NCI-H2171 treated with DMSO at 0.1 percent for 48 hours (cell line): ENCODE results near the gene ZNF670.
A peak's percentile ranks its signal among the peaks of the same experiment; 100 is the strongest.
"Not testable (repeated sequence)": the region's sequence is repeated elsewhere in the genome, so short reads cannot be mapped to it uniquely, and the experiment has no call there.

Experiments
- DNase-seq: peaks from one replicate; lab custom pipeline; 2025; lab: John Stamatoyannopoulos, UW

ZNF670 gene

GRCh38 chr1:247078258-247079140, at the start of gene ZNF670:
ZNF670 (minus strand) TSS chr1:247078811; CDS start chr1:247078596, 215 bp downstream.
- DNase-seq: peak; percentile 95

GRCh38 chr1:247127519-247128282, 49.1 kb upstream of the ZNF670 start:
- DNase-seq: not testable (repeated sequence)

GRCh38 chr1:247126601-247127000, 48.0 kb upstream of the ZNF670 start:
- not testable (repeated sequence) for DNase-seq

- DNase-seq: not testable (repeated sequence)
These were observed 47.6 kb upstream of the ZNF670 start for GRCh38 chr1:247126166-247126565.

GRCh38 chr1:247121382-247121781, 42.8 kb upstream of the ZNF670 start:
- DNase-seq: no peak

- not testable (repeated sequence) for DNase-seq
These were observed 41.7 kb upstream of the ZNF670 start for GRCh38 chr1:247120408-247120668.

- DNase-seq: no peak
These were observed 41.2 kb upstream of the ZNF670 start for GRCh38 chr1:247119600-247120407.

- DNase-seq: peak; percentile 27
These were observed 40.4 kb upstream of the ZNF670 start for GRCh38 chr1:247118946-247119446.

- DNase-seq: no peak
These were observed 36.9 kb upstream of the ZNF670 start for GRCh38 chr1:247115545-247115944.

GRCh38 chr1:247115141-247115510, 36.5 kb upstream of the ZNF670 start:
- no peak for DNase-seq

- no peak for DNase-seq
These were observed 35.9 kb upstream of the ZNF670 start for GRCh38 chr1:247114351-247115140.

GRCh38 chr1:247113733-247114271, 35.2 kb upstream of the ZNF670 start:
- no peak for DNase-seq

GRCh38 chr1:247113094-247113497, 34.5 kb upstream of the ZNF670 start:
- no peak for DNase-seq

GRCh38 chr1:247112479-247112781, 33.8 kb upstream of the ZNF670 start:
- peak; percentile 28 for DNase-seq

GRCh38 chr1:247111700-247112478, 33.3 kb upstream of the ZNF670 start:
- no peak for DNase-seq

GRCh38 chr1:247111259-247111699, 32.7 kb upstream of the ZNF670 start:
- no peak for DNase-seq

- no peak for DNase-seq
These were observed 32.1 kb upstream of the ZNF670 start for GRCh38 chr1:247110627-247111258.

- DNase-seq: no peak
These were observed 29.1 kb upstream of the ZNF670 start for GRCh38 chr1:247107694-247108093.

- no peak for DNase-seq
These were observed 27.4 kb upstream of the ZNF670 start for GRCh38 chr1:247105966-247106365.

- no peak for DNase-seq
These were observed 26.4 kb upstream of the ZNF670 start for GRCh38 chr1:247104965-247105364.
